AG09309 (cell line): ENCODE data around the gene CD40.

Experiments
- DNase-seq: peaks from one replicate; pipeline ENCODE4 v3.0.0-alpha.2; 2010; ENCODE audit warnings: low read depth
- H3K4me3 ChIP-seq: 2 replicates; pipeline ENCODE4 v1.5.1; 2011; ENCODE audit warnings: mild to moderate bottlenecking, low read depth, low read length, moderate library complexity; ENCODE audit not compliant: control insufficient read depth
- CTCF ChIP-seq: IDR thresholded peaks from 2 replicates; pipeline ENCODE4 v1.5.1; 2011; ENCODE audit warnings: mild to moderate bottlenecking, low read depth, low read length, inconsistent platforms; ENCODE audit not compliant: insufficient read depth, control insufficient read depth; ENCODE audit errors: missing control alignments

The CD40 gene

DNA sequence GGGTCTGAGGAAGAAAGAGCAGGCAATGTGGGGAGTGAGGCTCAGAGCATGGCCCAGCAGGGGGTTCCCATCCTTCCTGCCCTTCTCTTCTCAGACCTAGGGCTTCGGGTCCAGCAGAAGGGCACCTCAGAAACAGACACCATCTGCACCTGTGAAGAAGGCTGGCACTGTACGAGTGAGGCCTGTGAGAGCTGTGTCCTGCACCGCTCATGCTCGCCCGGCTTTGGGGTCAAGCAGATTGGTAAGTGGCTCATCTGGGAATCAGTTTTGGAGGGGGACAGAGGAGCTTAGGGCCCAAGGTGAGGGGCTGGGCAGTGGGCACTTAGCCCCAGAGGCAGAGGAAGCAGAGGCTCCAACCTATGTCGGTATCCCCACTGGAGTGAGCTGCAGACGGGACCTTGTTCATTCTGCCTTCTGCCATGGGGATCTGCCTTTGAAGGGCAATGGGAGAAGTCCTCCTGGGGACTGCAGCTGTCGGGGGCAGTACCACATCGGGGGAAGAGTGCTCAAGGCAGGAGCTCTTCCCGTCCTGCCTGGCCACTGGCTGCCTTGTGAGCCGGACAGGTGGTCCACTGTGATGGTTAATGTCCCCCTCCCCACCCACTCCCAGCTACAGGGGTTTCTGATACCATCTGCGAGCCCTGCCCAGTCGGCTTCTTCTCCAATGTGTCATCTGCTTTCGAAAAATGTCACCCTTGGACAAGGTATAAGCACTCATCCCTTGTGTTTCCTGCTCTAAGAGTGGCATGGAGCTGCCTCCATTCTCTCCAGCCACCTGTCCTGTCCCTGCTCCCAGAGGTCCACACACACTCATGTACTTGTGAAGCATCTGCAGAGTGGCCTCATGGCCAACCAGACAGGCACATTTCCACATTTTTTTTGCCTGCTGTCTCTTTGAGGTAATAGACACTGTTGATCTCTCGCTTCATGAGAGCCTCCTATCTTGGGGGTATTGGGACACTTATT is 4.7 kb downstream of the CD40 start:
- TF ChIP-seq CTCF = no peak
- no peak for DNase-seq

GRCh38 chr20:46123482-46124245 is 5.5 kb downstream of the CD40 start:
- no peak for DNase-seq
- no peak for TF ChIP-seq CTCF
- H3K4me3 ChIP-seq = no peak overlapping the region

More for the DNA sequence above, 4.7 kb downstream of the CD40 start:
- no peak overlapping the region for H3K4me3 ChIP-seq

DNA sequence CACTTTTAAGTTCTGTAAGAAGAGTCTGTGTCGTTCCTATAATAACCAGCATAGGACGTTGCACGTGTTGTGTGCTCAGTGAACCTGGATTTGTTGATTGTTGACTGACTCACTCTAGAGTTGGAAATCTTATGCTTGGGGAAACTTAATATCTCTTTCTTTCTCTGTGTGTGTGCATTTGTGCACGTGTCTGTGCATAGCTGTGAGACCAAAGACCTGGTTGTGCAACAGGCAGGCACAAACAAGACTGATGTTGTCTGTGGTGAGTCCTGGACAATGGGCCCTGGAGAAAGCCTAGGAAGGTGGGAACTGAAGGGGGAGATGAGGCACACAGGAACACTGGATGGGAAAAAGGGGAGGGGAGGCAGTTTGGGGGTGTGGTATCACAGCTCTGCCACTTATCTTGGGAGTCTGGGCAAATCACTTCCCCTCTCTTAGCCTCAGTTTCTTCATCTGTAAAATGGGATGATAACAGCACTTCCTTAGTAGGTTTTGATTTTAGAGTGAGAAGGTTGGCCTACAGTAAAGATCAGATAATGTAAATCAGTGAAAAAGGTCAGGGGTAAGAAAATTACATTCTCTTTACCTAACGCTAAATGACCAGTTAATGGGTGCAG is 8.4 kb downstream of the CD40 start:
- no peak for DNase-seq
- H3K4me3 ChIP-seq = no peak overlapping the region
- no peak for TF ChIP-seq CTCF

DNA sequence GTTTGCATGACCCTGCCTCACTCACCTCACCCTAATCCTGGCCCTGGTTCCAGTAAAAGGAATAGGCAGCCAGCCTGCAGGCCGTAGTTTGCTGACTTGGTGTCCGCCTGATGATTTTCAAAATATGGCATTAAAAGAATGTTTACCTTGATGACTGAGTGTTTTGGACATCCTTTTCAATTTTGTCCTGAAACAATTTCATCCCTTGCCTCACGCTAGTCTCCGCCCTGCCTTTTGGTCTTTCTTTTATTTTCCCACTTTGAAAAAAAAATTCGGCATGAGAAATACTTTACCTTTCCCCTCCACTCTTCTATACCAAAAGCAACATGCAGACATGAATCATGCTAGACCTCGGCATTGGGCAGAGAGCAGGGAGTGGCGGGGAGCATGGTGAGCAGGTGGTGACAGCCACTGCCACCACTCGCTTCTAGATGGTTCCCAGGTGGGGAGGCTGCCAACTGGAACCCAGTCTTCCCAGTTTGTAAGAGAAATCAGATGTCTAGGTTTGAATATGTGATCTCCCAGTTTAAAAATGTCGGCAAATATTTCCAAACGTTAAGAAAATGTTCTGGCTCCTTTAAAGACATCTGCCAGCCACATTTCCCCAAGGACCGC is 9.4 kb downstream of the CD40 start:
- DNase-seq = no peak
- no peak overlapping the region for H3K4me3 ChIP-seq
- TF ChIP-seq CTCF = no peak

- no peak overlapping the region for H3K4me3 ChIP-seq
- DNase-seq = no peak
- peak; percentile 65 for TF ChIP-seq CTCF
These were observed 10.4 kb downstream of the CD40 start for GRCh38 chr20:46128310-46129151.
